Trophoblast cell (in vitro differentiated cells and primary cell): ENCODE measurements around the gene HDGFL2.

ENCODE experiments used
- DNase-seq, 2 donors: peaks; one replicate each; pipeline ENCODE4 v3.0.0-alpha.2; 2016
- H2AFZ ChIP-seq: 2 replicates; pipeline ENCODE4 v1.6.1; 2013; ENCODE audit warnings: low read length, moderate library complexity, mild to moderate bottlenecking; ENCODE audit not compliant: insufficient read depth, poor library complexity
- H2AK5ac ChIP-seq: 2 replicates; pipeline ENCODE4 v1.6.1; 2013; ENCODE audit warnings: mild to moderate bottlenecking, low read length
- H2BK120ac ChIP-seq: 2 replicates; pipeline ENCODE4 v1.6.1; 2013; ENCODE audit warnings: low read length, mild to moderate bottlenecking, moderate library complexity; ENCODE audit not compliant: insufficient read depth, poor library complexity
- H2BK12ac ChIP-seq: 2 replicates; pipeline ENCODE4 v1.6.1; 2013; ENCODE audit warnings: mild to moderate bottlenecking, low read length, moderate library complexity
- H2BK5ac ChIP-seq: 2 replicates; pipeline ENCODE4 v1.6.1; 2013; ENCODE audit warnings: low read length, low read depth, moderate library complexity, mild to moderate bottlenecking; ENCODE audit not compliant: poor library complexity
- H3K14ac ChIP-seq: 2 replicates; pipeline ENCODE4 v1.6.1; 2013; ENCODE audit warnings: mild to moderate bottlenecking, low read length
- H3K18ac ChIP-seq: 2 replicates; pipeline ENCODE4 v1.6.1; 2013; ENCODE audit warnings: mild to moderate bottlenecking, low read length
- H3K23ac ChIP-seq: 2 replicates; pipeline ENCODE4 v1.6.1; 2013; ENCODE audit warnings: low read length
- H3K27ac ChIP-seq: 2 replicates; pipeline ENCODE4 v1.5.1; 2013; ENCODE audit warnings: low read depth, mild to moderate bottlenecking, inconsistent platforms, low read length, moderate library complexity
- H3K27me3 ChIP-seq: 2 replicates; pipeline ENCODE4 v1.6.1; 2013; ENCODE audit warnings: inconsistent platforms, mild to moderate bottlenecking, low read length, moderate library complexity; ENCODE audit not compliant: insufficient read depth
- H3K36me3 ChIP-seq, 2 experiments: 1 replicate in 1 of 2; 2 replicates in 1 of 2; pipeline ENCODE4 v1.6.1; 2013; ENCODE audit warnings: low read length in 2 of 2, mild to moderate bottlenecking in 2 of 2, moderate library complexity in 1 of 2; ENCODE audit not compliant: insufficient read depth in 2 of 2, control insufficient read depth in 1 of 2
- H3K4ac ChIP-seq: 2 replicates; pipeline ENCODE4 v1.6.1; 2013; ENCODE audit warnings: low read depth, mild to moderate bottlenecking, low read length, moderate library complexity
- H3K4me1 ChIP-seq, 2 experiments: 1 replicate in 1 of 2; 2 replicates in 1 of 2; pipeline ENCODE4 v1.6.1; 2013; ENCODE audit warnings: low read length in 2 of 2, mild to moderate bottlenecking in 2 of 2, moderate library complexity in 1 of 2; ENCODE audit not compliant: insufficient read depth in 2 of 2, control insufficient read depth in 1 of 2
- H3K4me2 ChIP-seq: 2 replicates; pipeline ENCODE4 v1.6.1; 2013; ENCODE audit warnings: inconsistent platforms, mild to moderate bottlenecking, low read length, moderate library complexity
- H3K4me3 ChIP-seq: 2 replicates; pipeline ENCODE4 v1.5.1; 2013; ENCODE audit warnings: mild to moderate bottlenecking, low read depth, low read length, inconsistent platforms
- H3K79me1 ChIP-seq: one replicate; pipeline ENCODE4 v1.6.1; 2013; ENCODE audit warnings: low read length
- H3K79me2 ChIP-seq: 2 replicates; pipeline ENCODE4 v1.6.1; 2013; ENCODE audit warnings: low read length, mild to moderate bottlenecking; ENCODE audit not compliant: control insufficient read depth, insufficient read depth, poor library complexity
- H3K9ac ChIP-seq: 2 replicates; pipeline ENCODE4 v1.6.1; 2013; ENCODE audit warnings: mild to moderate bottlenecking, low read length
- H3K9me3 ChIP-seq: 2 replicates; pipeline ENCODE4 v1.6.1; 2013; ENCODE audit warnings: low read depth, mild to moderate bottlenecking, control low read depth, inconsistent platforms, low read length; ENCODE audit not compliant: insufficient read depth
- H4K12ac ChIP-seq: 2 replicates; pipeline ENCODE4 v1.6.1; 2013; ENCODE audit warnings: low read depth, mild to moderate bottlenecking, low read length, moderate library complexity
- H4K8ac ChIP-seq: 2 replicates; pipeline ENCODE4 v1.6.1; 2013; ENCODE audit warnings: low read depth, mild to moderate bottlenecking, low read length, moderate library complexity
- H4K91ac ChIP-seq: one replicate; pipeline ENCODE4 v1.6.1; 2013; ENCODE audit warnings: low read depth, mild to moderate bottlenecking, low read length, moderate library complexity
- WGBS: extraction: QIAGEN DNeasy Blood & Tissue Kit; methylation state at CpG from one replicate; pipeline ENCODE4 v1.1.7; 2013; ENCODE audit warnings: missing lambda C conversion rate; ENCODE audit not compliant: insufficient read length, insufficient coverage; ENCODE audit errors: extremely low coverage; 5-methylcytosine and 5-hydroxymethylcytosine counted together

HDGFL2 gene

GRCh38 chr19:4538601-4538954 is 66.5 kb downstream of the HDGFL2 start:
- no peak overlapping the region for H3K23ac ChIP-seq
- H3K18ac ChIP-seq: no peak overlapping the region
- H2BK12ac ChIP-seq: no peak overlapping the region
- H3K4ac ChIP-seq: no peak overlapping the region
- no peak overlapping the region for H3K14ac ChIP-seq
- H4K91ac ChIP-seq: no peak overlapping the region
- no peaks in the 10 kb centered on the region for H3K36me3 ChIP-seq
- peaks cover 3% of the 10 kb centered on the region for H3K9me3 ChIP-seq
- no peak overlapping the region for H2AK5ac ChIP-seq
- H2AFZ ChIP-seq: no peak overlapping the region
- DNase-seq: no peak
- H2BK120ac ChIP-seq: no peak overlapping the region
- no peak overlapping the region for H3K27ac ChIP-seq
- peaks cover 2% of the 10 kb centered on the region for H3K79me1 ChIP-seq
- H3K4me2 ChIP-seq: no peak overlapping the region
- no peak overlapping the region for H2BK5ac ChIP-seq
- peaks cover 3% of the 10 kb centered on the region for H3K27me3 ChIP-seq
- H3K79me2 ChIP-seq: no peaks in the 10 kb centered on the region
- no peak overlapping the region for H3K9ac ChIP-seq
- no peak overlapping the region for H3K4me3 ChIP-seq
- no peak overlapping the region for H4K8ac ChIP-seq
- no peak overlapping the region for H4K12ac ChIP-seq
- WGBS: no CpG with 5 or more reads among the region's 13 CpGs
- peaks cover 0 to 8% of the 10 kb centered on the region in 2 experiments for H3K4me1 ChIP-seq

- no peaks in the 10 kb centered on the region for H3K79me2 ChIP-seq
- H3K27me3 ChIP-seq: no peaks in the 10 kb centered on the region
- no peak overlapping the region for H2AK5ac ChIP-seq
- no peak overlapping the region for H2AFZ ChIP-seq
- WGBS: no CpG with 5 or more reads among the region's 3 CpGs
- H4K8ac ChIP-seq: no peak overlapping the region
- no peak overlapping the region for H2BK12ac ChIP-seq
- H3K9me3 ChIP-seq: peaks cover 3% of the 10 kb centered on the region
- H3K4me2 ChIP-seq: no peak overlapping the region
- H3K4me3 ChIP-seq: no peak overlapping the region
- peaks cover 0 to 8% of the 10 kb centered on the region in 2 experiments for H3K4me1 ChIP-seq
- no peak overlapping the region for H3K14ac ChIP-seq
- H3K79me1 ChIP-seq: peaks cover 2% of the 10 kb centered on the region
- no peaks in the 10 kb centered on the region for H3K36me3 ChIP-seq
- H3K23ac ChIP-seq: no peak overlapping the region
- no peak overlapping the region for H3K18ac ChIP-seq
- no peak overlapping the region for H3K27ac ChIP-seq
- H2BK120ac ChIP-seq: no peak overlapping the region
- H4K91ac ChIP-seq: peak overlapping the region; percentile 10
- no peak for DNase-seq
- H3K9ac ChIP-seq: no peak overlapping the region
- H2BK5ac ChIP-seq: no peak overlapping the region
- H3K4ac ChIP-seq: no peak overlapping the region
- H4K12ac ChIP-seq: no peak overlapping the region
These were observed 67.1 kb downstream of the HDGFL2 start for GRCh38 chr19:4539169-4539692.

GRCh38 chr19:4539693-4540581 is 67.8 kb downstream of the HDGFL2 start, which contains the start of gene LRG1:
Gene LRG1, minus strand, starts transcription at chr19:4540036. Its CDS starts 23 bp downstream, at chr19:4540013.
- Histone ChIP-seq H3K36me3 (no peaks in the 10 kb centered on the region), H2BK120ac (no peak within 1 kb of the TSS), H3K27me3 (no peaks in the 10 kb centered on the region), H2AFZ (peak within 1 kb of the TSS; percentile 12), H3K4me1 (peaks cover 0 to 4% of the 10 kb centered on the region in 2 experiments), H2AK5ac (no peak within 1 kb of the TSS), H3K27ac (no peak within 1 kb of the TSS), H3K4me3 (no peak within 1 kb of the TSS), H2BK12ac (no peak within 1 kb of the TSS), H4K12ac (no peak within 1 kb of the TSS), H3K79me1 (peaks cover 2% of the 10 kb centered on the region), H2BK5ac (no peak within 1 kb of the TSS), H3K4me2 (no peak within 1 kb of the TSS), H4K8ac (peak within 1 kb of the TSS; percentile 40), H3K23ac (no peak within 1 kb of the TSS), H3K9me3 (peaks cover 3% of the 10 kb centered on the region), H3K18ac (no peak within 1 kb of the TSS), H3K14ac (no peak within 1 kb of the TSS), H3K9ac (no peak within 1 kb of the TSS), H3K4ac (no peak within 1 kb of the TSS), H4K91ac (peak within 1 kb of the TSS; percentile 10), H3K79me2 (no peaks in the 10 kb centered on the region)
- no CpG with 5 or more reads among the region's 14 CpGs for WGBS
- peak; percentile 47 to 54 for DNase-seq

- Histone ChIP-seq H4K91ac (no peak overlapping the region), H2BK120ac (no peak overlapping the region), H3K79me1 (peaks cover 2% of the 10 kb centered on the region), H2BK12ac (no peak overlapping the region), H3K4me1 (no peaks in the 10 kb centered on the region), H3K4me3 (no peak overlapping the region), H3K14ac (no peak overlapping the region), H3K27me3 (no peaks in the 10 kb centered on the region), H3K4me2 (no peak overlapping the region), H4K8ac (no peak overlapping the region), H2BK5ac (no peak overlapping the region), H3K4ac (no peak overlapping the region), H3K9ac (no peak overlapping the region), H2AK5ac (no peak overlapping the region), H4K12ac (no peak overlapping the region), H3K36me3 (no peaks in the 10 kb centered on the region), H3K23ac (no peak overlapping the region), H3K18ac (no peak overlapping the region), H3K27ac (no peak overlapping the region), H3K79me2 (no peaks in the 10 kb centered on the region), H3K9me3 (peaks cover 3% of the 10 kb centered on the region), H2AFZ (no peak overlapping the region)
- WGBS: no CpG with 5 or more reads among the region's 12 CpGs
- no peak for DNase-seq
These were observed 69.2 kb downstream of the HDGFL2 start for GRCh38 chr19:4541114-4541805.
